BLaER1 (cell line): ENCODE data around the gene MRPL46.

Experiments
- H3K27ac ChIP-seq: shearing (Covaris generic); formaldehyde crosslinking; 2 replicates; pipeline ENCODE4 v1.8.1; 2022
- H3K27me3 ChIP-seq: shearing (Covaris generic); formaldehyde crosslinking; 2 replicates; pipeline ENCODE4 v1.8.1; 2022
- H3K36me3 ChIP-seq: shearing (Covaris generic); formaldehyde crosslinking; 2 replicates; pipeline ENCODE4 v1.8.1; 2022
- H3K4me1 ChIP-seq: shearing (Covaris generic); formaldehyde crosslinking; 2 replicates; pipeline ENCODE4 v1.8.1; 2022
- H3K4me2 ChIP-seq: shearing (Covaris generic); formaldehyde crosslinking; 2 replicates; pipeline ENCODE4 v1.8.1; 2022
- H3K4me3 ChIP-seq: shearing (Covaris generic); formaldehyde crosslinking; 2 replicates; pipeline ENCODE4 v1.8.1; 2022
- H3K9ac ChIP-seq: shearing (Covaris generic); formaldehyde crosslinking; 2 replicates; pipeline ENCODE4 v1.8.1; 2022
- H3K9me3 ChIP-seq: shearing (Covaris generic); formaldehyde crosslinking; 2 replicates; pipeline ENCODE4 v1.8.1; 2022
- H4K20me1 ChIP-seq: shearing (Covaris generic); formaldehyde crosslinking; 2 replicates; pipeline ENCODE4 v1.8.1; 2022
- Cebpa-rat ChIP-seq: shearing (Covaris generic); IDR thresholded peaks from 2 replicates; pipeline ENCODE4 v1.8.1; 2022

MRPL46 gene

DNA sequence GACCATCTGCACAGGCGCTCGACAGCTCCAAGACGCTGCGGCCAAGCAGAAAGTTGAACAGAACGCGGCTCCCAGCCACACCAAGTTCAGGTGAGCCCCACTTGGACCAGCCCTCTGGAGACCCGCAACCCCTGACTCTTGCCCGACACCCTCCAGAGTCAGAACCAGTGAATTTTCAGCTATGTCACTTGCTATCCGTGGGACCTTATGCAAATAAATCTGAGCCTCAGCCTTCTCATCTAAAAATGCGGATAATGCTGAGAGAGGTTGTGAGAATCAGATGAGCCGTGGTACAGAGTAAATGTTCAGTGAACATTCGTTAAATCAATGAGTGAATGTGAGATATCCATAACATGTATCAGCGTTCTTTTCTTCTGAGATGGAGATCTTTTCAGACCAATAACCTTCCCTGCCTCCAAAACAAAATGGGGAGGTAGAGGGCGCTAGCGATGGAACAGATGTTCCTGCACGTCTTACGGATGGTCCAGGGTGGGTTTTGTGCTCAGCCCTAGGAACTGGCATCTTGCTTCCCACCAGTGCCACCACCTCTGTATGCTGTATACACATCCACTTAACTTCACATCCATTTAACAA is 844 bp upstream of the MRPL46 start:
- Histone ChIP-seq H3K27ac (peak overlapping the region; percentile 98), H3K27me3 (no peaks in the 10 kb centered on the region), H4K20me1 (no peaks in the 10 kb centered on the region), H3K9me3 (no peaks in the 10 kb centered on the region), H3K4me1 (peaks cover 26% of the 10 kb centered on the region), H3K4me3 (peak overlapping the region; percentile 84), H3K36me3 (peaks cover 66% of the 10 kb centered on the region), H3K9ac (peak overlapping the region; percentile 92), H3K4me2 (peak overlapping the region; percentile 94)
- TF ChIP-seq Cebpa-rat, result no peak

DNA sequence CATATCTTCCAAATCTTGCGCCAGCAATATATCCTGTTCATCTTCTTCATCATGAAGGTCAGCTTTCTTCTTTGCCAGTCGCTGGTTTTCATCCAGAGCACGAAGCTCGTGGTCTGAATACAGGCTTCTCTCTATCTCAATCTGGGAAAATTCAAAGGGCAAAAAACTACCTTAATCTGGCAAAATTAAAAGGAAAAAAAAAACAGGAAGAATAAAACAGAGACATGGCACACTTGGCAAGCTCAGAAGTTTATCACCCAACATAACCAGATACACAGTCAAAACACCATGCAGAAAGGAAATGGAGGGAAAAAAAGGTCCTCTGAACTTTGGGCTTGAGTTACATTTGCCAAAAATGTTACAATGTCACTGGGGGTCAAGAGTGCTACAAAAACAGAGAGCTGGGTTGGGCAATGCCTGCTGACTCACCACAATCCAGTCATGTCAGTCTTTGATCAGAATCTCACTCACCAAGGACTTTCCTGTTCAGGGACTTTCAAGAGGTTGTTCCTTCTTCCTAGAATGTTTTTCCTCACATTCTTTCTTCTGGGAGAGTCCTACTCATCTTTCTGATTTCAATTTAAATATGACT is 1.5 kb downstream of the MRPL46 start:
- Histone ChIP-seq H3K9ac (no peak overlapping the region; the same call in 1 of the 2 replicates), H3K36me3 (peaks cover 67% of the 10 kb centered on the region), H3K4me2 (peak overlapping the region; percentile 94)

DNA sequence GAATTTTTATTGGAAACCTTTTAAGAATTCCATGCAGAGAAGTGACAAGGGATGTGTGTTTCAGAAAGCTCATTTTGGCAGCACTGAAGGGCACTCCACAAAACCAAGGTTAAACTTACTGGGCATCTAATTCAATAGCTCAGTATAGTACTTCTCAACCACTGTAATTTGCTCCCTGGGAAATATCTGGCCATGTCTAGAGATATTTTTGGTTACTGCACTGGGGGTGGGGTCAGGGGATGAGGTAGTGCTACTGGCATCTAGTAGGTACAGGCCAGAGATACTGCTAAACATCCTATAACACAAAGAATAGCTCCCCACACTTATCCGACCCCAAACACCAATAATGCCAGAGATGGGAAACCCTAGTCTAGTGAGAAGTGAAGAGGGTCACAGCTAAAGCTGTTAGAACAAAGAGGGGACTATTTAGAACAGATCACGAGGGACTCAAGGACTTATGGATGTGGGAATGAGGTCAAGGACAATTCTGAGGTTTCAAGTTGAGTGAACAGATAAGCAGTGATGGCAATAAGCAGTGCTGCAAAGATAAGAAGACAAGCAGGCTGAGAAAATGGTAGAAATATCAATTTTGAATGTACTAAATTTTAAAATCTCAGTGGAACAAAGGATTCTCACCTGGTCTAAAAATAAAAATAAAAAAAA is 3.2 kb downstream of the MRPL46 start:
- H3K9ac ChIP-seq, result no peak overlapping the region
- peaks cover 23% of the 10 kb centered on the region for H3K4me1 ChIP-seq
- peaks cover 67% of the 10 kb centered on the region for H3K36me3 ChIP-seq
- H3K27me3 ChIP-seq, result no peaks in the 10 kb centered on the region
- no peaks in the 10 kb centered on the region for H4K20me1 ChIP-seq
- no peak for TF ChIP-seq Cebpa-rat
- no peaks in the 10 kb centered on the region for H3K9me3 ChIP-seq
- no peak overlapping the region for H3K27ac ChIP-seq
- no peak overlapping the region for H3K4me3 ChIP-seq
- no peak overlapping the region for H3K4me2 ChIP-seq

More for the DNA sequence above, 1.5 kb downstream of the MRPL46 start:
- H3K27ac ChIP-seq, result no peak overlapping the region
- H3K27me3 ChIP-seq, result no peaks in the 10 kb centered on the region
- no peak for TF ChIP-seq Cebpa-rat
- no peaks in the 10 kb centered on the region for H3K9me3 ChIP-seq
- H3K4me1 ChIP-seq, result peaks cover 26% of the 10 kb centered on the region
- no peaks in the 10 kb centered on the region for H4K20me1 ChIP-seq
- peak overlapping the region; percentile 84 for H3K4me3 ChIP-seq

DNA sequence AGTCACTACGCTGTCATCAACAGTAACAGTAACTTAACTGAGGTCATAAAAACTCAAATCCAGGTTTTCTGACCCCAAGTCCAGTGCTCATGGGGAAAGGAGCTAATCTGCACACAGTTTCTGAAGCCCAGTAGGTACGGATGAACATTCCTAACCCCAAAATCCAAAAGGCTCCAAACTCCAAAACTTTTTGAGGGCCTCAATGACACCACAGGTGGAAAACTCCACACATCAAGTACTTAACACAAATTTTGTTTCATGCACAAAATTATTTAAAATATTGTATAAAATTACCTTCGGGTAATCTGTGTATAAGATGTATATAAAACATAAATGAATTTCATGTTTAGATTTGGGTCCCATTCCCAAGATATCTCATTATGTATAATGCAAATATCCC is 10.5 kb downstream of the MRPL46 start:
- Histone ChIP-seq H4K20me1 (0 out of 2 replicates have a peak, but pooled peaks cover 11% of the 10 kb centered on the region), H3K4me3 (no peak overlapping the region), H3K4me1 (peaks cover 10% of the 10 kb centered on the region), H3K36me3 (peaks cover 58% of the 10 kb centered on the region), H3K9me3 (no peaks in the 10 kb centered on the region), H3K9ac (no peak overlapping the region), H3K27me3 (no peaks in the 10 kb centered on the region), H3K27ac (no peak overlapping the region), H3K4me2 (no peak overlapping the region)
- TF ChIP-seq Cebpa-rat, result no peak

DNA sequence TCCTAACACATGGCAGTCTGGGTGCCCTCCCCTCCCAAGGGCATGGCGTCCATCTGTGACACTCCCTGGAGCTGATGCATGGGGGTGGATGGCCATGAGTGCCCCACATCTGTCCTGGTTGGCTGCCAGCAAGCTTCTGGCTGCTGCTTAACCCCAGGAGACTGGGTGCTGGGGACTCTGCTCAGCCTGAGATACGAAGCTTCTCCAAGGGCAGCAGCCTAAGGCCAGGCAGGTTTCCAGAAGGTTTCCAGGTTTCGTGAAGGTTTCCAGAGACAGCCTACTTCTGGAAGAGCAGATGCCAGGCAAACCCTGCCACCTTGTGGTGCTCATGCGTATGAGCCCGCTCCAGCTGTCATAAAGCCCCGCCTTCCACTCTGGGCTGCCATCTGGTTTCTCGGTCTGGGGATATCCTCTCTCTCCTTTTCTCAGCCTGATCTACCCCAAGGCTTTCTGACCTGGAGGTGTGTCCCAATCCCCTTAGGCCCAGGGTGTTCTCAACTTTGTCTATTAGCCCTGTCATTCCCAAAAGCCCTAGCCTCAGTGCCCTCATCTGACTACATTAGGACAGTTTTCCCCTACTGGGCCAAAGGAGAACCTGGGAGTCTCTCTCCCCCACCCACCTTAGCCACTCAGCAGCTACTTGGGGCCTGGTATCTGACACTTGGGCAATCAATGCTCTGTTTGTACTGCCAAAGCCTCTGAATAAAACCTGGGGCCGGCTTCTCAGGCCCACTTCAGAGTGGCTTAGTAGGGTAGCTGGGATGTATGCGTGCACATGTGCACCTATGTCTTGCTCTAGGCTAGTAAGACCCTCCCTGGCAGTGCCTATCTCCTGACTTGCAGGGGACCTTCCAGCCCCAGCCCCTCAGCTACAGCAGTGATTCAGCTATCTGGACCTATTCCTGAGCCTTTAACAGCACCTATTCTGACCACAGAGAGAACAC is 12.0 kb downstream of the MRPL46 start:
- Histone ChIP-seq H3K36me3 (peaks cover 42% of the 10 kb centered on the region), H3K9ac (no peak overlapping the region), H4K20me1 (0 out of 2 replicates have a peak, but pooled peaks cover 11% of the 10 kb centered on the region), H3K9me3 (no peaks in the 10 kb centered on the region), H3K27ac (no peak overlapping the region), H3K4me1 (peaks cover 10% of the 10 kb centered on the region), H3K4me3 (no peak overlapping the region), H3K27me3 (no peaks in the 10 kb centered on the region), H3K4me2 (peak overlapping the region; percentile 1; the same call in 1 of the 2 replicates)
- TF ChIP-seq Cebpa-rat, result no peak

DNA sequence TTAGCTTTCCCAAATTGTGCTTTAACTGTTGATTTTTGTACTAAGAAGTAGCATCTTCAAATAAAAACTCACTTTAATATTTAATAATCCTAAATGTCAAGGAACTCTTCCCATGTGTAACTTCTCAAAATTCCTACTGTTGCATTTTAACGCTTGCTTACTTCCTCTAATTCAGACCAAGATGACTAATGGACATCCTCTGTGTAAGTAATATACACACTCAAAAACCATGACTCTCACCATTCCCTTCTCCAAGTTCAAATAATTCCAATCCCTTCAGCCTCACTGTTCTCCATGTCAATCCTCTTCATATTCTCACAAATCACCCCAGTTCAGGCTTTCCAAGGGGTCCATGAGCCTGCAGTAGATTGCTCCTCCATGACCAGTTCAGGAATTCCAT is 13.0 kb downstream of the MRPL46 start:
- Histone ChIP-seq H3K36me3 (peaks cover 33% of the 10 kb centered on the region), H3K4me2 (no peak overlapping the region), H3K4me1 (peaks cover 10% of the 10 kb centered on the region), H3K27ac (no peak overlapping the region), H3K4me3 (no peak overlapping the region), H4K20me1 (0 out of 2 replicates have a peak, but pooled peaks cover 11% of the 10 kb centered on the region), H3K9ac (no peak overlapping the region), H3K9me3 (no peaks in the 10 kb centered on the region), H3K27me3 (no peaks in the 10 kb centered on the region)
- no peak for TF ChIP-seq Cebpa-rat

DNA sequence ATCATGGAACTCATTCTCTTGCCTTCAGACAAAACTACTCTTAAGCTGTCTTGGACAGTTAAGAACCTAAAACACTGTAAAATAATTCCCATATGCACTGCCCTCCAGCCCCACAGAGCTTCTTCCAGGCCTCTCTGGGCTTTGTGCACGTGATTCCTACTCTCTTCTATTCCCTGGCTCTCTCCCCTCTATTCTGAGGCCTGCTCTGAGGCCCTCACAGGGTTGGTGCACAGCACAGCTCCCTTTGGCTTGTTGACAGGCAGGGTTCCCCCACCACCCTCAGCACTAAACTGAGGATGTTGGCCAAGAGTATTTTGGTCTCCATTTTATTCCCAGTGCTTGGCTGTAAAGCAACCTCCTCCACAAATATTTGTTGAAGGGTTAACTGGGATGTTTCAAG is 13.5 kb downstream of the MRPL46 start:
- Histone ChIP-seq H3K9ac (no peak overlapping the region), H3K9me3 (no peaks in the 10 kb centered on the region), H3K36me3 (peaks cover 28% of the 10 kb centered on the region), H3K27me3 (no peaks in the 10 kb centered on the region), H3K4me3 (no peak overlapping the region), H3K4me1 (peaks cover 10% of the 10 kb centered on the region), H4K20me1 (0 out of 2 replicates have a peak, but pooled peaks cover 11% of the 10 kb centered on the region), H3K4me2 (no peak overlapping the region), H3K27ac (no peak overlapping the region)
- TF ChIP-seq Cebpa-rat, result no peak

DNA sequence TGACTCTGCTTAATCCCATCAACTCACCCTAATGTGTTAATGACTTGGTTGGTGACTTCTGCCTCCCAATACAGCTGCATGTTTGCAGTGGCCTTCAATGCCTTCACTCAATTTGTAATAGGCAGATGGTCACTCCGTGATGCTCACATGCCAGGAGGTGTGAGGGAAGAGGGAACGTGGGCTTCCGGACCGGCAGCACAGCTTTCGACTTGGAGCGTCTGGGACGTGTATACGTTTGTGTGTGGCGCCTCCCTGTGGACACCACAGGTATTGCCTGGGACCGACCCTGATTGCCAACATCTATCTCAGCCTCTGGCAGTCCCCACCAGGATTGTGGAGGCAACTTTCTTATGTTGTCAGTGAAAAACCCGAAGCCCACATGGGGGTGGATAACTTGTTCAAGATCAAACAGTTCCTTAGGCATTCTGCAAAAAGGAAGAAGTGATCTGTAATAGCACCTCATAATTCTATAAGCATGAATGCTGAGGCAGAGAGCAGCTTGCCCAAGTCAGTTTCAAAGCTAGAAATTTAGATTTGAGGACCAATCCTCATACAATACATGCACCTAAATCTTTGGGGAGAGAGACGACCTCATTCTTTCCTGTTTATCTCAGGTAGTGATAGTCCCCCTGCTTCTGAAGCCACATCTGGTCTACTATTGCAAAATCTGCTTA is 16.9 kb downstream of the MRPL46 start:
- Histone ChIP-seq H3K4me3 (no peak overlapping the region), H3K36me3 (no peaks in the 10 kb centered on the region), H3K4me2 (0 out of 2 replicates have a peak overlapping the region, but pooled peaks have one; percentile 6), H3K4me1 (peaks cover 7% of the 10 kb centered on the region), H3K9me3 (peaks cover 1% of the 10 kb centered on the region; the same call in 1 of the 2 replicates), H4K20me1 (no peaks in the 10 kb centered on the region), H3K9ac (no peak overlapping the region), H3K27me3 (no peaks in the 10 kb centered on the region), H3K27ac (no peak overlapping the region)
- TF ChIP-seq Cebpa-rat, result no peak

DNA sequence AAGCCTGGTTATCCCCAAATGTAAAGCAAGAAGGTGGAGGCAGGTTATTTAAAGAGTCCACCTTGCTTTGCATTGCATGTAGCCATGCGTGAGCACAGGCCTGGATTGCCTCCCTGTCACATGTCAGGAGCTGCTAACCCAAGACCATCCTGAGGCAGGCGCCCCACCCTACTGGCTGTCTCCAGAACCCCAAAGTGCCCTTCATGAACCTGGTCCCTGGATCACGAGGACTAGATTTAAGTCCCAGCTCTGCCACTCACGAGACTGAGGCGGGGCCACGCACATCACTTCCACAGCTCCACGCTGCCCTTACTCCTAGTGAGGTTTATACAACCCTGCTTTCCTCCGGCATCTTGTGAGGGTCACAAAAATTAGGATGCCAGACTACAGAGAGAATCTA is 17.6 kb downstream of the MRPL46 start:
- Histone ChIP-seq H3K9ac (no peak overlapping the region), H3K27me3 (no peaks in the 10 kb centered on the region), H3K36me3 (no peaks in the 10 kb centered on the region), H3K27ac (no peak overlapping the region), H4K20me1 (no peaks in the 10 kb centered on the region), H3K9me3 (peaks cover 3% of the 10 kb centered on the region; the same call in 1 of the 2 replicates), H3K4me2 (no peak overlapping the region), H3K4me3 (no peak overlapping the region), H3K4me1 (peaks cover under 1% of the 10 kb centered on the region; the same call in 1 of the 2 replicates)
- no peak for TF ChIP-seq Cebpa-rat
